Endothelial cell (in vitro differentiated cells): ENCODE measurements around the gene TCEANC2. TPM values are rescaled to one million over a fixed set of nuclear protein-coding genes. Genes with fewer than 3 reads are reported as not detected.

ENCODE experiments used
- DNase-seq: peaks from one replicate; pipeline ENCODE4 v3.0.0; 2021; ENCODE audit warnings: low spot score
- H3K27ac Mint-ChIP-seq: one replicate; pipeline ENCODE4 v1.8.0; 2021; ENCODE audit warnings: mixed read lengths, inconsistent platforms; ENCODE audit not compliant: unreplicated experiment
- H3K27me3 Mint-ChIP-seq: one replicate; pipeline ENCODE4 v1.8.0; 2021; ENCODE audit warnings: mild to moderate bottlenecking, moderate library complexity, mixed read lengths, inconsistent platforms; ENCODE audit not compliant: unreplicated experiment
- H3K36me3 Mint-ChIP-seq: one replicate; pipeline ENCODE4 v1.8.0; 2021; ENCODE audit warnings: mild to moderate bottlenecking, low read depth, mixed read lengths, inconsistent platforms; ENCODE audit not compliant: unreplicated experiment
- H3K4me1 Mint-ChIP-seq: one replicate; pipeline ENCODE4 v1.8.0; 2021; ENCODE audit warnings: mild to moderate bottlenecking, mixed read lengths, inconsistent platforms; ENCODE audit not compliant: unreplicated experiment
- H3K4me3 Mint-ChIP-seq: one replicate; pipeline ENCODE4 v1.8.0; 2021; ENCODE audit warnings: mild to moderate bottlenecking, mixed read lengths, inconsistent platforms; ENCODE audit not compliant: unreplicated experiment
- H3K9me3 Mint-ChIP-seq: one replicate; pipeline ENCODE4 v1.8.0; 2021; ENCODE audit warnings: mixed read lengths, inconsistent platforms; ENCODE audit not compliant: unreplicated experiment
- total RNA-seq: library from RNA; stranded (reverse); fragmentation: NEBNext Ultra II Directional; extraction: Animal tissue kit (Norgen Biotek cat#: 25700); gene quantifications from one replicate; pipeline ENCODE4 v1.2.1, GENCODE V29; 2021; ENCODE audit not compliant: unreplicated experiment
- TF ChIP-seq, protein P1 (sequence below): fragments of 200-600 bp; sonication (generic); IDR thresholded peaks from one replicate; pipeline ENCODE4 v1.5.0; 2021; ENCODE audit warnings: antibody characterized with exemption; ENCODE audit not compliant: unreplicated experiment

Gene TCEANC2
- total RNA-seq, 1 donor from 2014 or later, result 6.3 TPM

DNA sequence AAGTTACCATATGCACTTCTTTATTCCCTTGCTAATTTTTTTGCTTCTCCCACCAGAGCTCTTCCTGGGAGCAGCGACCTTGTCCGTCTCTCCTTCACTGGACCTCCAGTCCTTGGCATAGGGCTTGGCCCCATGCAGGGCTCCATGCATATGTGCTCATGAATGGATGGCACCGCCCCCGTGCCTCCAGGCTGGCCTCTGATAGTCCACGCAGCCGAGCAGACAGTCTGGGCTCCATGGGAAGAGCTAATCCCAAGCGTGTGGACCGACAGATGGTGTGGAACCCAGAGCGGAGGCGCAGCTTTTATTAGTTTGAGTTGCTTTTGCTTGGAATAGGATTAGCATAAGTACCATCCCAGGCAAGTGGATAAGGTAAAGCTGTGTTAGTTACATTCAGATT is 57.6 kb downstream of the TCEANC2 start:
- Mint-ChIP-seq H3K9me3 (no peaks in the 10 kb centered on the region), H3K36me3 (no peaks in the 10 kb centered on the region), H3K4me1 (peaks cover 3% of the 10 kb centered on the region), H3K27ac (no peak overlapping the region), H3K4me3 (no peak overlapping the region), H3K27me3 (no peaks in the 10 kb centered on the region)
- TF ChIP-seq, protein P1, sequence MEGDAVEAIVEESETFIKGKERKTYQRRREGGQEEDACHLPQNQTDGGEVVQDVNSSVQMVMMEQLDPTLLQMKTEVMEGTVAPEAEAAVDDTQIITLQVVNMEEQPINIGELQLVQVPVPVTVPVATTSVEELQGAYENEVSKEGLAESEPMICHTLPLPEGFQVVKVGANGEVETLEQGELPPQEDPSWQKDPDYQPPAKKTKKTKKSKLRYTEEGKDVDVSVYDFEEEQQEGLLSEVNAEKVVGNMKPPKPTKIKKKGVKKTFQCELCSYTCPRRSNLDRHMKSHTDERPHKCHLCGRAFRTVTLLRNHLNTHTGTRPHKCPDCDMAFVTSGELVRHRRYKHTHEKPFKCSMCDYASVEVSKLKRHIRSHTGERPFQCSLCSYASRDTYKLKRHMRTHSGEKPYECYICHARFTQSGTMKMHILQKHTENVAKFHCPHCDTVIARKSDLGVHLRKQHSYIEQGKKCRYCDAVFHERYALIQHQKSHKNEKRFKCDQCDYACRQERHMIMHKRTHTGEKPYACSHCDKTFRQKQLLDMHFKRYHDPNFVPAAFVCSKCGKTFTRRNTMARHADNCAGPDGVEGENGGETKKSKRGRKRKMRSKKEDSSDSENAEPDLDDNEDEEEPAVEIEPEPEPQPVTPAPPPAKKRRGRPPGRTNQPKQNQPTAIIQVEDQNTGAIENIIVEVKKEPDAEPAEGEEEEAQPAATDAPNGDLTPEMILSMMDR, result no peak
- DNase-seq, result no peak

DNA sequence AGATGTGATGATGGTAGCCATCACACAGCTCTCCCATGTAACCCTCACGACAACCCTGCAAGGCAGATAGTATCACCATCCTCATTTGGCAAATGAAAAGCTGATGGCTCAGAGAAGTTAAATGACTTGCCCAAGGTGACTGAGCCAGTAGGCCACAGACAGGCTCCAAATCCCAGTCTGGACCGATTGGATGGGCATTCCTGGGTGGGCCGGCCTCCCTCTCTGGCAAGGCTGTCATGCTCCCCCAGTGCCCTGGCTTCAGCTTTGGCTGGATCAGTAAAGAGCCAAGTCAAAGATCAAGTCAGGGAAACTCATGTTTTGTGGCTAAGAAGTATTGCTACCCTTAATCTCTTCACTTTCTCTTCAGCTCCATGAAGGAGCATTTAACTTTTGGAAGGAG is 58.2 kb downstream of the TCEANC2 start:
- Mint-ChIP-seq H3K27me3 (no peaks in the 10 kb centered on the region), H3K27ac (no peak overlapping the region), H3K4me3 (no peak overlapping the region), H3K36me3 (no peaks in the 10 kb centered on the region), H3K9me3 (no peaks in the 10 kb centered on the region), H3K4me1 (peaks cover 3% of the 10 kb centered on the region)
- no peak for DNase-seq
- TF ChIP-seq, protein P1, result no peak

DNA sequence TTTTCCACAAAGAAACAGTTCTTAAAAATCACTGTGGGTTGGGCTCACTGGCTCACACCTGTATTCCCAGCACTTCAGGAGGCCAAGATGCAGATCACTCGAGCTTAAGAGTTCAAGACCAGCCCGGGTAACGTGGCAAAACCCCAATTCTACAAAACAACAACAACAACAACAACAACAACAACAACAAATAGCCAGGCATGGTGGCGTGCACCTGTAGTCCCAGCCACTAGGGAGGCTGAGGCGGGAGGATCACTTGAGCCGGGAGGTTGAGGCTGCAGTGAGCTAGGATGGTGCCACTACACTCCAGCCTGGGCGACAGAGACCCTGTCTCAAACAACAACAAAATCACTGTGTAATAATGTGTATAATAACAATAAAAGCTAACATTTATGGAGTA is 58.6 kb downstream of the TCEANC2 start:
- H3K9me3 Mint-ChIP-seq, result no peaks in the 10 kb centered on the region
- no peak for DNase-seq
- TF ChIP-seq, protein P1, result no peak
- no peaks in the 10 kb centered on the region for H3K27me3 Mint-ChIP-seq
- H3K36me3 Mint-ChIP-seq, result no peaks in the 10 kb centered on the region
- no peak overlapping the region for H3K4me3 Mint-ChIP-seq
- peaks cover 1% of the 10 kb centered on the region for H3K4me1 Mint-ChIP-seq
- no peak overlapping the region for H3K27ac Mint-ChIP-seq

DNA sequence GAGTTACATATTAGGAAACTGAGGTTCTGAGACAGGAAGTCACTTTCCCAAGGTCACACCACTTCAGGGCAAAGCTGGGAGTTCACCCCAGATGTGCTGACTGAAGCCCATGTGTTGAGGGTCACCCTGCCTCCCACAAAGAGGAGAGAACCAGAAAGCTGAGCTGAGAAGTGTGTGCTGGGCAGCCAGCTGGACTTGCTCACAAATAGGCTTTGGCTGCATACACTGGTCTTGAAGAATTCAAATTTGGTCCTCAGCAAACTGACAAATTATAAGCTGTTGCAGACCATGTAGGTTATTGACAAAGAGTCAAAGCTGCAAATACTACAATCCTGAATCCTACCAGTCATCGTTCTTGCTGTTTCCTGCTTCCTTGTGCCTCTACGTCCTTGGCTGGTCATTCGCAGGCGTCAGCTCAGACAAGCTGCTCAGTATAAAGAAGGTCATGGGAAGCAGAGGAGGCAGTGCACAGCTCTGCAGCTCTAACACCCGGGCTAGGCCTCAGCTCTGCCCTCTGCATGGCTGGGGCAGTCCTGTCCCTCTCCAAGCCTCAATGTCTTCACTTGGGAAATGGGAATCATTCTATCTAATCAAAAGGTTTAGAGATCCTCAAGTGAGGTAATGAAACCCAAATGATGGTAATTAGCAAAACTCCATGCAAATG is 59.4 kb downstream of the TCEANC2 start:
- no peak overlapping the region for H3K27ac Mint-ChIP-seq
- TF ChIP-seq, protein P1, result no peak
- no peaks in the 10 kb centered on the region for H3K27me3 Mint-ChIP-seq
- no peaks in the 10 kb centered on the region for H3K4me1 Mint-ChIP-seq
- no peaks in the 10 kb centered on the region for H3K9me3 Mint-ChIP-seq
- no peak overlapping the region for H3K4me3 Mint-ChIP-seq
- H3K36me3 Mint-ChIP-seq, result no peaks in the 10 kb centered on the region
- DNase-seq, result no peak

DNA sequence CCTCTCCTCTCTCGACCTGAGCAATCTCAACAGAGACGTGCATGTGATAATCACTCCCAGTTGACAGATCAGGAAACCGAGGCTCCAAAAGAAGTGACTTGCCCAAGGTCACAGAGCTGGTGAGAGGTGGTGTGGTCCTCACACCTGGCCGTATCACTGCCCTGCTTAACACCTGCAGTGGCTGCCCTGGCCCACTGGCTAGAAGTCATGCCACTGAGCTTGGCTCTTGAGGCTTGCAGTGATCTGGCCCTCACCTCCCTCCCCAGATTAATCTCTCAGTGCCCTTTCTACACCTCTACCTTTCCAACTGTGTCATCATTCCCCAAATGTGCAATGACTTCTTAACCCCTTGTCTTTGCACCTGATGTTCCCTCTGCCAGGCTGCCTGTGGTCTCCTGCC is 60.6 kb downstream of the TCEANC2 start:
- TF ChIP-seq, protein P1, result no peak
- no peak overlapping the region for H3K4me3 Mint-ChIP-seq
- H3K27me3 Mint-ChIP-seq, result no peaks in the 10 kb centered on the region
- H3K4me1 Mint-ChIP-seq, result no peaks in the 10 kb centered on the region
- DNase-seq, result no peak
- H3K36me3 Mint-ChIP-seq, result no peaks in the 10 kb centered on the region
- H3K9me3 Mint-ChIP-seq, result no peaks in the 10 kb centered on the region
- no peak overlapping the region for H3K27ac Mint-ChIP-seq
